ENCODE data around the gene JMJD4. TPM values are rescaled to one million over a fixed set of nuclear protein-coding genes. Genes with fewer than 3 reads are reported as not detected.

The JMJD4 gene
- total RNA-seq, 1 donor from 2014 or later: 7.0 TPM

- intact Hi-C loops (cut with micrococcal nuclease): no loop called here
- no peaks in the 10 kb centered on the region for H3K27me3 ChIP-seq (ENCODE audit: low read depth)
- no peak overlapping the region for H3K4me3 ChIP-seq
- H3K9me3 ChIP-seq (replicated peaks): no peaks in the 10 kb centered on the region
- TF ChIP-seq CTCF (IDR thresholded peaks at IDR 0.05; ENCODE audit: borderline replicate concordance): no peak
- peak overlapping the region; percentile 77 for H3K27ac ChIP-seq (replicated peaks)
- peaks cover 83% of the 10 kb centered on the region for H3K4me1 ChIP-seq
- peaks cover 18% of the 10 kb centered on the region for H3K36me3 ChIP-seq
- DNase-seq: no peak
These were observed 19.9 kb upstream of the JMJD4 start for GRCh38 chr1:227754958-227755357.

- Histone ChIP-seq H3K4me3 (no peak overlapping the region), H3K4me1 (peaks cover 84% of the 10 kb centered on the region), H3K36me3 (peaks cover 10% of the 10 kb centered on the region), H3K9me3 (replicated peaks) (no peaks in the 10 kb centered on the region), H3K27me3 (ENCODE audit: low read depth) (no peaks in the 10 kb centered on the region), H3K27ac (replicated peaks) (peak overlapping the region; percentile 77)
- intact Hi-C loops (cut with micrococcal nuclease): no loop called here
- DNase-seq: peak; percentile 71
- TF ChIP-seq CTCF (IDR thresholded peaks at IDR 0.05; ENCODE audit: borderline replicate concordance): no peak
These were observed 19.1 kb upstream of the JMJD4 start for GRCh38 chr1:227753999-227754711.

GRCh38 chr1:227749916-227750710 is 15.0 kb upstream of the JMJD4 start:
- no peaks in the 10 kb centered on the region for H3K9me3 ChIP-seq (replicated peaks)
- H3K27ac ChIP-seq (replicated peaks): peak overlapping the region; percentile 70
- intact Hi-C loops (cut with micrococcal nuclease): no loop called here
- no peaks in the 10 kb centered on the region for H3K27me3 ChIP-seq (ENCODE audit: low read depth)
- TF ChIP-seq CTCF (IDR thresholded peaks at IDR 0.05; ENCODE audit: borderline replicate concordance): no peak
- no peak for DNase-seq
- H3K4me1 ChIP-seq: peaks cover 77% of the 10 kb centered on the region
- H3K36me3 ChIP-seq: peaks cover 16% of the 10 kb centered on the region
- H3K4me3 ChIP-seq: no peak overlapping the region

GRCh38 chr1:227749225-227749624 is 14.1 kb upstream of the JMJD4 start:
- TF ChIP-seq CTCF (IDR thresholded peaks at IDR 0.05; ENCODE audit: borderline replicate concordance): no peak
- intact Hi-C loops (cut with micrococcal nuclease): no loop called here
- Histone ChIP-seq H3K27ac (replicated peaks) (peak overlapping the region; percentile 70), H3K4me3 (no peak overlapping the region), H3K4me1 (peaks cover 68% of the 10 kb centered on the region), H3K27me3 (ENCODE audit: low read depth) (no peaks in the 10 kb centered on the region), H3K36me3 (peaks cover 16% of the 10 kb centered on the region), H3K9me3 (replicated peaks) (no peaks in the 10 kb centered on the region)
- DNase-seq: no peak

- Histone ChIP-seq H3K4me1 (peaks cover 62% of the 10 kb centered on the region), H3K9me3 (replicated peaks) (no peaks in the 10 kb centered on the region), H3K27ac (replicated peaks) (peak overlapping the region; percentile 70), H3K4me3 (no peak overlapping the region), H3K36me3 (peaks cover 16% of the 10 kb centered on the region), H3K27me3 (ENCODE audit: low read depth) (no peaks in the 10 kb centered on the region)
- peak; percentile 20 for DNase-seq
- no peak for TF ChIP-seq CTCF (IDR thresholded peaks at IDR 0.05; ENCODE audit: borderline replicate concordance)
- intact Hi-C loops (cut with micrococcal nuclease): no loop called here
These were observed 13.5 kb upstream of the JMJD4 start for GRCh38 chr1:227748496-227749182.

All from left ventricle myocardium inferior (tissue), 1 donor.